ENCODE measurements around the gene ZDHHC11.
"Not testable (repeated sequence)": the region's sequence is repeated elsewhere in the genome, so short reads cannot be mapped to it uniquely, and the experiment has no call there.

ZDHHC11 gene

GRCh38 chr5:878677-879076 is 27.9 kb upstream of the ZDHHC11 start:
- not testable (repeated sequence) for DNase-seq

GRCh38 chr5:878125-878524 is 27.3 kb upstream of the ZDHHC11 start:
- no peak for DNase-seq

DNA sequence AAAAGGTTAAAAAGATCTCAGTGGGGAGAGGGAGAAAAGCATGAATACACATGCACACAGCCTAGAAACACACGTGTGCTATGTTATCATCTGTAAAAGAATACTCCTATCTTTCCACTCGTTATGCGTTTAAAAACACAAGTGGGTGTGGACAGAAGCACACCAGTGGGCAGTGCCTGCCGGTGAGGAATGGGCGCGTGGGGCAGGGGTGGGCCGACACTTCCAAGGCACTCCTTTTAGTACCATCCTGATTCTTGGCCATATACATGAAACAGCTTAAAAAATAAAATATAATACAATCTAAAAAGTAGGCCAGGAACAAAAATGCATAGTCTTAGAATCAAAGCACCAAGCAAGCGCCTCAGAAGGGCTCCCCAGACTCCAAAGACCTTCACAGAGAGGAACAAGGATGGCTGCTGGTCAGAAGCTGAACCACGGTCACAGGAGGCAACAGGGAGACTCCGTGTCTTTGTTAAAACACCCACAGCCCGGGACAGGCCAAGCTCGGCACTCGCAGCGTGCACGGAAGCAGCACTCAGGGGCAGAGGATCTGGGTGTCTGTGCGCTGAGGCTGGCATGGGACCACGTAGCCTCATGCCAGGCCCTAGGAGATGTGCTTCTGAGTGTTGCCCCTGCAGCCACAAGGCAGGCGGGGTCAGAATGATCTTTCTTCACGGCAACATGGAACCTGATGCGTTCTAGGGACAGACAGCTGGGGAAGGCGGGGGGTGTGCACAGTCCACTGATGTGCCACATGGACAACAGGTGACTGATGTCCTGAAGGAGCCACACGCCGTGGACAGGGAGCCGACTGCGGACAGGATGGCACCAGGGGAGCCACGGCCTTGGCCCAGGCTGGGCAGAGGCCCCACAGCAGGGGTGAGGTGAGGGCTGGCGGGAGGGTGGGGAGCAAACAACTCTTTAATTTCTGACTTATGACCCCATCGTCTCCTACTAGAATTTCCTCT is 25.9 kb upstream of the ZDHHC11 start:
- DNase-seq: no peak

DNA sequence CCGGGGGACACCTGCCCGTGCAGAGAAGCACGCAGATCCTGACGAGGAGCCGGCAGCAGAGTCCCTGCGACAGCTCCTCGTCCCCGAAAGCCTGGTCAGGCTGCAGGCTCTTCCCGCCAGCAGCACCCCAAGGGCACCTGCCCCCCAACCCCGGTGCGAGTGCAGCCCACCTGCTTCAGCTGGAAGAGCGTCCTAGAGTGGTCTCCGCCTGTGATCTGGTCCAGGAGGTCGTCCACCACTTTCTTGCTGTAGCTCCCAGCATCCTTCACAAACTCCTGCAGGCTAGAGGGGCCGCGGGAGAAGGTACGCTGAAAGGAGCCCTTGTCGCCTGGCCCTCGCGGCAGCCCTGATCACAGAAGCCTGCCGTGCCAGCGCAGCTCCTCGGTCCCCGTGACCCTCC is 25.1 kb upstream of the ZDHHC11 start:
- DNase-seq: no peak

- DNase-seq: no peak
Measured at GRCh38 chr5:873328-873727, 22.5 kb upstream of the ZDHHC11 start.

GRCh38 chr5:872301-872700 is 21.5 kb upstream of the ZDHHC11 start:
- no peak for DNase-seq

GRCh38 chr5:871596-872298 is 21.0 kb upstream of the ZDHHC11 start:
- DNase-seq: no peak

- DNase-seq: no peak
Measured at GRCh38 chr5:870956-871355, 20.2 kb upstream of the ZDHHC11 start.

DNA sequence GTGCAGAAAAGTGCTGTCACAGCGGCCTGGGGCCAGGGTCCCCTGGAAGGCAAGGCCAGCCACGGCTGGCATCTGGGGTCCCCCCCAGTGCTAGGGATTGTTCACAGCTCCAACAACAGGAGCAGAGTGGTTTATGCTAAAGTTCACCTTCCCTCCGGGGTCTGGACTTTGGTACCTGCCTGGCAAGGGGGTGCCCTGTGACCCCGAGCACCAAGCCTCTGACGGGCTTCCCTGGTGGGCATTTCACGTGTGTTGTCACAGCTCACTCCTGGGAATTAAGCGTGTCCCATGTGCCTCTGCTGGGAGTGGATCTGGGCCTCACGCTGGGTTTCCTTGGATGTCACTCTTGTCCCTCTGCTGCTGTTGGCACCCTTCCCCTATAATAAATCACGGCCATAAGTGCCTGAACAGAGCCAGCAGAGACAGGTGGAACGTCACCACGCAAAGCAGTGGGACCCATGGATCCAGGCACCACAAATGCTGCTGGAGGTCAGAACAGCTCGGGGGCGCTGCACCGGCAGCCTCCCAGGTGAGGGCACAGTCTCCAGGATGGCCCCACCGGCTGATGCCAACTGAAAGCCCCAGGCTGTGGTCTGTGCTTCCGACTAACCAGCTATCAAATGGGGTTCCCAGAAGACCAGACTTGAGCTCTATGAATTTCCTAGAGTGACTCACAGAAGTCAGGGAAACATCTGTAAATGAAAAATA is 17.8 kb upstream of the ZDHHC11 start:
- DNase-seq: no peak

DNA sequence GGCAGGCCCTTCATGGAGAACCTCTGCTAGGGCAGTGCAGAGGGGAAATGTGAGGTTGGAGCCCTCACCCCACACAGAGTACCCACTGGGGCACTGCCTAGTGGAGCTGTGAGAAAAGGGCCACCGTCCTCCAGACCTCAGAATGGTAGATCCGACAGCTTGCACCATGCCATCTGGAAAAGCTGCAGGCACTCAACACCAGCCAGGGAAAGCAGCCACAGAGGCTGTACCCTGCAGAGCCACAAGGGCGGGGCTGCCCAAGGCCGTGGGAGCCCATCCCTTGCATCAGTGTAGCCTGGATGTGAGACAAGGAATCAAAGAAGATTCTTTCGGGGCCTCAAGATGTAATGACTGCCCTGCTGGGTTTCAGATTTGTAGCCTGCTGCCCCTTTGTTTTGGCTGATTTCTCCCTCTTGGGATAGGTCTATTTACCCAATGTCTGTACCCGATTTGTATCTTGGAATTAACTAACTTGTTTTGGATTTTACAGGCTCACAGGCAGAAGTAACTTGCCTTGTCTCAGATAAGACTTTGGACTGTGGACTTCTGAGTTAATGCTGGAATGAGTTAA is 16.6 kb upstream of the ZDHHC11 start:
- DNase-seq: no peak

- DNase-seq: no peak
Measured at GRCh38 chr5:865771-866170, 15.0 kb upstream of the ZDHHC11 start.

GRCh38 chr5:865168-865521 is 14.4 kb upstream of the ZDHHC11 start:
- no peak for DNase-seq

DNA sequence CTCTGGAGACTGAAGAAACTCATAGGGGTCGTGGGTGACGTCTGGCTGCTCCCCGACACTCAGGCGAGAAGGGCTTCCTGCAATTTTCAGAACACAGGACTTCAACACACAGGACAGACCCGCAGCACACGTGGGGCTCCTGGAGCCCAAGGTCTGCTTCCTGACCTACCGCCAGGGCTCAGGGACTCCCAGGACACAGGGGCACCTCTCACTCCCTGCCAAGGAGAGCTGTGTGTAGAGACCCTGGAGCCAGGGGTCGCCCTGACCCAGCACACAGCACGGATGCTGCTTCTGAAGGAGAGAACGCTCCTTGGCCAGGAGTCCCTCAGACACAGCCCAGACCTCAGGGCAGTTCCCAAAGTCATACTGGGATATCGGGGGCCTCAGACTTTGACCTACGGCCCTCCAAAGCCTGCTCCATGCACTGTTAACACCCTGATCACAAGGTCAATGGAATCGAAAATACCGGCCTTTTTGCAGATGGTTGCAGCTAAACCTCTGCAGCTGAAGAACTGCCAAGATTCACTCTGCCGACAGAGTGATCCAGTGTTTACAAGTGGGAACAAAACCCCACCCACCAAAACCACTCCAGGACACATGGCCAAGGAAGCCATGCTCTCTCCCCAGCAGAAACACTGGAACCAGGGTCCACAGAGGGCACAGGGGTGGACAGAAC is 13.8 kb upstream of the ZDHHC11 start:
- no peak for DNase-seq

- no peak for DNase-seq
Measured at GRCh38 chr5:863244-863805, 12.5 kb upstream of the ZDHHC11 start.

- no peak for DNase-seq
Measured at GRCh38 chr5:862367-863243, 11.8 kb upstream of the ZDHHC11 start.

DNA sequence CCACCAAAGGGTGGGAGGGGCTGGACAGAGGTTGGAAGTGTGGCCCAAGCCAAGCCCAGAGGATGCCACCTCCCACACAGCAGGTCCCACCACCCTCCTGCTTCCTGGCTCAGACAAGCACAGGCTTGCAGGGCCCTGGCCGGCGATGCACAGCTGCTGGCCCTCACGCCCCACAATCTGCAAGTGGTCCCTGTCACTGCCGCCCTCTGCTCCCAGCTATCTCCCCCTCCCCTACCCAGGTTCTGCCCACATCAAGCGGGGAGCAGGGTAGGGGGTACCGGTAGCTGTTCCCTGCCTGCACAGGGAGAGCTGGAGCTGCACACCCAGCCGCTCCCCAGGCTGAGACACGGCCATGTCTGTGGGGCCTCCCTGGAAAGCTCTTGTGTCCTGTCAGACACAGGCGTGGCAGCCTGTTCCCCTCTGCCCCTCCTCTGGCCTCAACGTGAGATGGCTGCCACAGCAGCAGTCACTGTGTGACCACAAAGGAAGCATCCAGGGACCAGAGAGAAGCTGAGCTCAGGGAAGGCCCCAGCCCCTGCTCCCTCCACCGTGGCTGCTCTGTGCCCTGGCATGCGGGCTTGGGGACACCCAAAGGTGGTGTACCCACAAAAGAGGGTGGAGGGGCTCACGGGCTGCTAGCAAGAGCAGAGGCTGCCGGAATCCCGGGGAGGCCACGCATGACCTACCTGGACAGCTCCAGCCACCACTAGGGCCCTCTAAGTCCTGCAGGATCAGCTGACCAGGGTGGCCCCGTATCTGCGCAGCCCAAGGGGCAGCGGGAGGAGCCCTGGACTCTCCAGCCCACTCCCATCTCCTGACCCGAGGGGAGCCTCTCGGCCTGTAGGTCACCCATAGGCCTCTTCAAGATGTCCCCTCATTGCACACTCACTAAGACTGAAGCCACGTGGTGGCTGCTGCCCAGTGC is 10.9 kb upstream of the ZDHHC11 start:
- DNase-seq: no peak

DNA sequence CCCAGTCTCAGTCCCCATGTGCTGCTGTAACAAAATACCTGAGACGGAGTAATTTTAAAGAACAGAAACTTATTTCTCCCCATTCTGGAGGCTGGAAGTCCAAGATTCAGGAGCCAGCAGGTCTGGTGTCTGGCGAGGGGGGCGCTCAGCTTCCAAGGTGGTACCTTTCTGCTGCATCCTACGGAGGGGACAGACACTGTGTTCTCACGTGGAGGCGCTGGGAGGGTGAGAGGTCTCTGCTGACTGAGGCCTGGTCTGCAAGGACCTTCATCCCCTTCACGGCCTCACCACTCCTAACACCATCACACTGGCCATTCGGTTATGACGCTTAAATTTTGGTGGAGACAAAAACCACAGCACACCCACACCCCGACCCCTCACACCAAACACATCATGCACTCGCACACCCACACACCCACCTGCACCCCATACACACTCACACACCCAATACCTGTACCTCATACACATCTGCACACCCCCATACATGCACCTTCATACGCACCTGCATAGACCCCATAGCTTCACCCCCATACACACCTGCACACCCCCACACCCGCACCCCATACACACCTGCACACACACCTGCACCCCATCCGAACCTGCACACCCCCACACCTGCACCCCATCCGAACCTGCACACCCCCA is 9.8 kb upstream of the ZDHHC11 start:
- no peak for DNase-seq

DNA sequence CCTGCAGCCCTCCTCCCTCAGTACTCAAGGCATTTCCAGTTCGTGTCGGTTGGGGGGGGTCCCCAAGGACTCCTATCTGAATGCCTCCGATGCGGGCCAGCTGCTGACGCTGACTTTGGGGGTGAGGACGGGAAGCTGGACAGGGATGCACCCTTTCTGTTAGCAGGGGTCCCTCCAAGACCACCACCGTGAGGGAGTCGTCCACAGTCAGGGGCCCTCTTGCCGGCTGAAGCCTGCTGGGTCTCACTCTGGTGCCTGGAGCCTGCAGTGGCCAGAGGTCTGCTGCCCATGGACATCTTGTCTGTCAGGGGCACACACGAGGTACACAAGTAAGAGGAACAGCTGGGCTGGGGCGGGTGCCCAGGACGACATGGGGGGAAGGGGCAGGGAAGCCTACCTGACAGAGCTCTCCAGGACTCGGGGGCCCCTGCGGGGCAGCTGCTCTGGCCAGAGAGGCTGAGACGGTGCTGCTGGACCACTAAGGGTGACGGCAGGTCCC is 9.1 kb upstream of the ZDHHC11 start:
- no peak for DNase-seq

DNA sequence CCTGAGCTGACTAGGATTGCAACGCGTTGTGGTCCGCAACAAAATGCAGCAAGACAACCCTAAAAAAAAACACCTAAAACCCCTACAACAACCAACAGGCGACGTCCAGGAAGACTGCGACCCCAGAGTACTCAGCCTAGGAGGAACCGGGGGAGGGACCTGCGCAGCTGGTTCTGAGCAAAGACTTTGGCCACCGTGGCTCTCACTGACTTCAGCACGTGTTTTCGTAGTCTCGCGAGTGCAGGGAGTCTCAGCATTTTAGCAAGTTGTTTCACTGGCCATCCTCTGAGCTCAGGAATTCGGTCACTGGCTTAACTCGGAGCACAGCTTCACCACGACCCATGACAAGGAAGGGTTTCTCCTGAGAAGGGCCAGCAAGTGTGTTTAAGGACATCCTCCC is 8.6 kb upstream of the ZDHHC11 start:
- DNase-seq: no peak

All from stimulated activated CD4-positive, alpha-beta T cell treated with anti-CD3 and anti-CD28 coated beads, Interleukin-4, amount 100 ng/mL, for 4 hours (primary cell).